GM18520 (cell line): ENCODE results near the gene ZFAND2A.

Experiments used
- ATAC-seq: cut with Tn5 transposase; IDR thresholded peaks from one replicate; pipeline ENCODE4 v1.9.1; 2021; ENCODE audit not compliant: unreplicated experiment

ZFAND2A gene

GRCh38 chr7:1110358-1110757 lies 49.6 kb downstream of the ZFAND2A start:
- no peak for ATAC-seq

GRCh38 chr7:1109581-1110310 lies 50.2 kb downstream of the ZFAND2A start:
- ATAC-seq: no peak

GRCh38 chr7:1108264-1108920 lies 51.6 kb downstream of the ZFAND2A start:
- no peak for ATAC-seq

GRCh38 chr7:1106793-1107421 lies 53.1 kb downstream of the ZFAND2A start:
- no peak for ATAC-seq

GRCh38 chr7:1106063-1106792 lies 53.8 kb downstream of the ZFAND2A start:
- no peak for ATAC-seq

GRCh38 chr7:1105189-1105588 lies 54.8 kb downstream of the ZFAND2A start:
- no peak for ATAC-seq

GRCh38 chr7:1104516-1105179 lies 55.3 kb downstream of the ZFAND2A start:
- no peak for ATAC-seq

GRCh38 chr7:1103789-1104515 lies 56.0 kb downstream of the ZFAND2A start:
- no peak for ATAC-seq

GRCh38 chr7:1103009-1103788 lies 56.8 kb downstream of the ZFAND2A start:
- ATAC-seq: peak; percentile 37
